Tongue (tissue), 2 donors: ENCODE results near the gene TRPM5. TPM values are rescaled to one million over a fixed set of nuclear protein-coding genes. Genes with fewer than 3 reads are reported as not detected.

Source experiments
- DNase-seq: peaks from one replicate; pipeline ENCODE4 v3.0.0-alpha.2; 2015
- total RNA-seq: library from RNA; depleted of rRNA; stranded (reverse); fragments of >200 nt; gene quantifications from one replicate; pipeline ENCODE4 v1.2.3, GENCODE V29; 2014

TRPM5 gene
- total RNA-seq, 1 donor from 2014 or later = 0.41 TPM

GRCh38 chr11:2468363-2469235 is 24.3 kb upstream of the TRPM5 start:
- DNase-seq = no peak

DNA sequence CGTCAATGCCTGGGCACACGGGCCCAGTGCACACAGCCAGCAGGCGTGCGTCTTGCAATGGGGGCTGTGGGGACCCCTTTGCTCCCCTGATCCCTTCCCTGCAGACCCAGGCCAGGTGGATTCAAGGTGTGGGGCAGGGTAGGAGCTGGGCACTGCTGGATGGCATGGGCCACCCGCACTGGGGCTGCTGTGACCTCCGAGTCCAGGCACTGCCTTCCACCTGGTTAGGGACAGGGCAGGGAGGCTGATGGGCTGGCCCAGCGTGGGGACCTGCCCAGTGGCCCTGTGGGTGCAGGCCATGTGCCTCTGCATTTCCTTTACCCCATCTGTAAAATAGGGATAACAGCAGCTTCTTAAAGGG is 23.4 kb upstream of the TRPM5 start:
- no peak for DNase-seq

DNA sequence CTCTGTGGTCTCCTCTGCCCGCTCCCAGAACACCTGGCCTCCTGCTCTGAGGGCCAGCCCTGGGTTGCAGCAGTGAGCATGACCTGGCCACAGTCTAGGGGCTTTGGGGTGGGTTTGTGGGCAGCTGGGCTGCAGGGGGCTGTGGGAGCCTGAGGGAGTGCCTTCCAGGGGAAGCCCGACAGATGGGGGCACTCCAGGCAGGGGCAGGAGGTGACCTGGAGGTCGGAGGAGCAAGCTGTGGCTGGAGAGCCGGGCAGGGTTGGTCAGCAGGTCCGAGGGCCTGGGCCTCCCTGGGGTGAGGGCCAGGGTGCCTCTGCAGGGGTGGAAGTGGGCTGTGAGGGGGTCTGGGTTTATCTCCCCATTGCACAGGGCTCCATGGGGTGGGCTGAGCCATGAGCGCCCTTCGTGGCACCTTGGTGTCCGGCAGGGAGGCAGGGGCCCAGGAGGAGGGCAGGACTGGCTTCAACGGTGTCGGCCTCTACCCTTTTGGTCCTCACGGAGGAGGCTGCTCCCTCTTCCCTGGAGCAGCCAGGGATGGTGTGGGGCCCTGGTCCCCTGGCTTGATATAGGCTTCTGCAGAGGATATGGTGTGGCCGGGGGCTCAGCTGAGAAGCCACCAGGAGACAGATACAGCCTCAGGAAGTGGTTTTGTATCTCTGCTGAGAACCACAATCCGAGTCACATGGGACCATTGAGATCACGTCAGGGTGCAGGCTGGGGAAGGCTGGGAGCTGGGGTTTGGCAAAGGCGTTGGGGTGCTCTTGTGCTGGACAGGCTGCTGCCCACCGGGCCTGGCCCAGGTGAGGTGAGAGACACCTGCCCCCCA is 22.8 kb upstream of the TRPM5 start:
- no peak for DNase-seq

DNA sequence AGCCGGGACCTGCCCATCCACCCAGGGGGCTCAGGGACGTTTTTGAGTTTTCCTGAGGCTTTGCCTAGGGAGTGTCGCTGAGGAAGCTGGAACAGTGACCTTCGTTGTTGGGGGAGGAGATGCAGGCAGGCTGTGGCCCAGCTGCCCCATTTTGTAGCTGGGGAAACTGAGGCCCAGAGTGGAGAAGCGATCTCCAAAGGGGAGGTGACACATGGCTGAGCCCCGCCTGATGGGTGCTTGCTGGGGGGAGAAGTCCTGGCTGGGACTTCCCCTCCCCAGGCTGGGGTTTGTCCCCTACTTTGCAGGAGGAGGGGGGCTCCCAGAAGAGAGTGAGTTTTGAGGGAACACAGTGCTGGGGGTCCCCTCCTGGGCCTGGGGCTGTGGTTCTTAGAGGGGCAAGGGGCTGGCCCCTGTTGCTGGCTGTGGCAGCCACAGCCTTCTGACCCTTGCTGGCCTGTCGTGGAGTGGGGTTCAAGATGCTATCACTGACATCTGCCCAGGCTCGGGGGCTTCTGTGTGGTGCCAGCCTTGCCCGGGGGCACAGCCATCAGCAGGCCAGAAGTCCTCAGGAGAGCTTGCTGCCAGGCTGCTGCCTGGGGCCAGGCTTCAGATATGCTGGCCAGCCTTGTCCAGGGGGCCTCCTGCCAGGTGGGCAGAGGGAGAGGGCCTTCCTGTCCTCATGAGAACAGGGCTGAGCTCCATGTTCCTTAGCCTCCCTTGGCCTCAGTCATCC is 21.9 kb upstream of the TRPM5 start:
- no peak for DNase-seq

DNA sequence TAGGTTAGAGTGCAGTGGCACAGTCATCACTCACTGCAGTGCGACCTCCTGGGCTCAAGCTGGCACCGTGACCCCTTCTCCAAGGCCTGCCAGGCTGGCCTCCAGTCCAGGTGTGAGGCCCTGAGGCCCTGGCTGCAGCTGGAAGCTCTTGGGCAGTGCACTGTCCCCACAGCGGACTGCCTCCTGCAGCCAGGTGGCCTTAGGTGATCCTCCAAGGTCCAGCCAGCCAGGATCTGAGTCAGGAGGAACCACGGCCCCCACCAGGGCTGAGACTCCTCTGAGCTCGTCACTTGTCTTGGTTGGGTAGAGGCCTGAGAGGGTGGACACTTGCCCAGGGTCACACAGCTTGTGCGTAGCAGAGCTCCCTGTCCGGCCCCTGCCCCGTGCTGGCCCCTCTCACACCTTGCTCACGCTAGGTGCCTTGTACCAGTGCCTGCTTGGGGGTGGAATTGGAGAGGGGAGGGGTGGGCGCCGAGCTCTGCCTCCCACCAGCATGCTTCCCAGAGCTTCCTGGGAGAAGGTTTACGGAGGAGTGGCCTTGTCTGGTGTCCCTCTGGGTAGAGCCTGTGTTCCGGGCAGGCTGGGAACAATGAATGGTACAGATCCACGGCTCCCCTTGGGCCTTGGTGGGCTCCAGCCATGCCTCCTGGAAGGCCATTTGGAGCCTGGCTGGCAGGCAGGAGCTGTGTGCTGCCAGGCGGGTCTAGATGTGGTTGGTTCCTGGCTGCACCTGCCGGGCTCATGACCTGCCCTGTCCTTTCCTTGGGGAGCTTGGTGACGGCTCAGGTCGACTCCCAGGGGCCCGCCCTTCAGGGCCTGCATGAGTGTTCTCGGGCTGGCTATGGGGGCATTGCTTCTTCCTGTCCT is 21.1 kb upstream of the TRPM5 start:
- DNase-seq = no peak

DNA sequence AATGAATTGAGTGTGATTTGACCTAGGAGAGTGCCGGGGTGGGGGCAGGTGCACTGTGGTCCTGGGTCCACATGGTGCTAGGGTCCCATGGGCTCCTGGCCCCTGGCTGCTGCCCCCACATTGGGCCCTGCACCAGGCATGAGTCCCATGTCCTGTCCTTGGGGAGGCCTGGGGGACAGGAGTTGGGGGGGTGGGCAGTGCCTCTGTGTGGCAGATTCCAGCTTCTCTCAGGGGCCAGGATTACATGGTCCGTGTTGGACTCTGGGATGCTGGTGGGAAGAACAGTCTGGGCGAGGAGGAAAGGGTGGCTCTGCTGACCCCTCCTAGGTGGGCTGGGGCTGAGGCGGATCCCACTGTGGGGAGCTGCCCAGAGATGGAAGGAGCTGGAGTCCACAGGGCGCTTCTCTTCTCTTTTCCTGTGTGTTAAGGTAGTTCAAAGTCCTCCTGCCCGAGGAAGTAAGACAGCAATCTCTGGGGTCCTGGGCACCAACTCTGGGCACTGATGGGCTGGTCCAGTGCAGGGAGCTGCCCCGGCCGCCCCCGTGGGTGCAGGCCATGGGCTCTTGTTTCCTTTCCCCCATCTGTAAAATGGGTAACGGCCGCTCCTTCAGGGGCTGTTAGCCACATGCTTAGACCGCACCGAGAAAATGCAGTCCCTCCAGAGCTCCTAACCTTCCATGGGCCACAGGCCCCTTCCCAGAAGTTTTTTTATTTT is 20.3 kb upstream of the TRPM5 start:
- no peak for DNase-seq

DNA sequence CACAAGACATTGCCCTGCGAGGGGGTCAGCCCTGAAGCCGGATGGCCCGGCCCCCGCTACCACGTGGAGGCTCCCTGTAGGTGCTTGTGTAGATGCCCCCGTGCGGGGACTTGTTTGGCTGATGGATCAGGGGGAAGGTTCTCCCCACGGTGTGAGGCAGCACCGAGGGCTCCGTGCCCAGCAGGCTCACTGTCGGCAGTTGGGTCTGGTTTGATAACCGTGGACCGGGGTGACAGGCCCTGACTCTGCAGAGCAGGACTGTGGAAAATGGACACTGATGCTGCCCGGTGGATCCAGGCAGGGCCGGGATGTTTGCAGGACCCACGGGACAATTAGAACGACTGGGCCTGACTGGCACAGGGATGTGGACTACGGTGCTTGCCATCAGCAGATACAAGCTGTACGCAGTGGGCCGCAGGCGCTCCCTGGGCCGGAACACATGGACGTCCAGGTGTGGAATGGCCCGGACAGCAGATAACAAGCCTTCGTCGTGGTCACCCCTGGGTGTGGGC is 19.5 kb upstream of the TRPM5 start:
- DNase-seq = no peak

GRCh38 chr11:2462986-2463765 is 18.9 kb upstream of the TRPM5 start:
- no peak for DNase-seq

DNA sequence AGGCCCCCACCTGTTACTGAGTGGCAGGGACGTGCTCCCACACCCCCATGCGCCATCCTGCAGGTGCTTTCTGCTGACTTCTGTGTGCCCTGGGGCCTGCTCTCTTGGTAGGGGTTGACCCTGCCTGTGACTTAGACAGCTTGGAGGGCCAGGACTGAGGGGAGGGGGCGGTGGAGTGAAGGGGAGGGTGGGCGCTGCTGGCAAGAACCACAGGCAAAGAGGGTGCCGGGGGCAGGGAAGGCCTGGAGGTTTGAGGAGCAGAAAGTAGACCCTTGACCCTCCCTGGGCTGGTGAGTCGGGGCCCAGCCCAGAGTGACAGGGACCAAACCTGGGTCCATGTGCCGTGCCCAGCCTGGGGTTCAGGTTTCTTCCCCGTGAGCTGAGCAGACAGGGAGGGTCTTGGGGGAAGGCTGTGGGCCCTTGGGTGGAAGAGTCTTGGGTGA is 18.2 kb upstream of the TRPM5 start:
- no peak for DNase-seq

DNA sequence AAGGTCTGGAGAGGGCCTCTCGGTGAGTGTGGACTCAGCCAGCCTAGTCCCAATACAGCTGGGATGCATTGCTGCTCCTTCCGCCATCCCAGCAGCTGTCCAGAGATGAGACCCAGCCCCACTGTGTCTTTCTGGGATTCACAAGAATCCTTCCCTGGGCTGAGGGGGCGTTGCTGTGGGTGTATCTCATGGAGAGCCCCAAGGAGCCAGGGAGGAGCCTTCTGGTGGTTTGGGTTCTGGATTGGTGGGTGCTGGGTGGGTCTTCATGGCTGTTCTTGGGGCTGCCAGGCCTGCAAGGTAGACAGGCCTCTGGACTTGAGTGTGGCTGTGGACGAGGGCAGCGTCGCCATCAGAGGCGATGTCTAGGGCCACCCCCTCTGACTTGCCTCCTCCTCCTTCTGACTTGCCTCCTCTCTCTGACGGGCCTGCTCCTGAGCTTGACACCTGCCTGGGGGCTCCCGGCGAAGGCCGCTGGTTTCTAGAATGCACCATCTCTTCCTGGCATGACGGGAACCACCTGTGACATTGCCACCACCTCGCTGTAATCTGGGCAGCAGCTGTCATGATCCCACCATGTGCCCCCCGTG is 17.7 kb upstream of the TRPM5 start:
- no peak for DNase-seq

GRCh38 chr11:2461253-2461955 is 17.1 kb upstream of the TRPM5 start:
- DNase-seq = no peak

GRCh38 chr11:2460540-2461252 is 16.4 kb upstream of the TRPM5 start:
- no peak for DNase-seq

DNA sequence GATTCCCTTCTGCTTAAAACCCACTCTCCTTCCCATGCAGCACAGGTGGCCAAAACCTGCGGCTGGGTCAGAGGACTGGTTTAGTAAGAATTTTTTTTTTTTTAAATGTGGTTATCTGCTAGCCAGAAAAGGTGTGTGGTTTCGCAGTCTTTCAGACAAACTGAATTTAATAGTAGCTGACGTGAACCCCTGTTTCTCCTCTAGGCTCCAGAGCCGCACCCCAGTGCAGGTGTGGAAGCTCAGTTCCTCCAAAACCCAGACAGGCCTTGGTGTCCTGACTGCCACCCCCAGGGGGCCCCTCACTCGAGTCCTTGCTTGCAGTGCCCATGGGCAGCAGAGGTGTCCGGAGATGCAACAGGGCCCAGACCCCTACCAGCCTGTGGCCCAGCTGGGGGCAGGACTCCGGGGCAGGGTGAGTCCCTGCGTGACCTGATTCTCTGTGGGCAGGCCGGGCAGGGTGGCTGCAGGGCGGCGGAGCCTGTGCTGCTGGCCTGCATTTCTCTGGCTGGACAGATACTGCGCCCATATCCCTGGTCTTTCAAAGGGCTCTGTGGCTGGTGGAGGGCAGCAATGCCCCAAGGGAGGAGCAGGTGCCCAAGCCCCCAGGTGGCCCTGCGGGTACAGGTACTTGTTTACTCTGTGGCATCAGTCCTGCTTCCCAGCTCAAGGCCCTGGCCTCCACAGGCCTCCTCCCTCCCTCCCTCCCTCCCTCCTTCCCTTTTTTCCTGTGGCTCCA is 15.7 kb upstream of the TRPM5 start:
- DNase-seq = no peak

DNA sequence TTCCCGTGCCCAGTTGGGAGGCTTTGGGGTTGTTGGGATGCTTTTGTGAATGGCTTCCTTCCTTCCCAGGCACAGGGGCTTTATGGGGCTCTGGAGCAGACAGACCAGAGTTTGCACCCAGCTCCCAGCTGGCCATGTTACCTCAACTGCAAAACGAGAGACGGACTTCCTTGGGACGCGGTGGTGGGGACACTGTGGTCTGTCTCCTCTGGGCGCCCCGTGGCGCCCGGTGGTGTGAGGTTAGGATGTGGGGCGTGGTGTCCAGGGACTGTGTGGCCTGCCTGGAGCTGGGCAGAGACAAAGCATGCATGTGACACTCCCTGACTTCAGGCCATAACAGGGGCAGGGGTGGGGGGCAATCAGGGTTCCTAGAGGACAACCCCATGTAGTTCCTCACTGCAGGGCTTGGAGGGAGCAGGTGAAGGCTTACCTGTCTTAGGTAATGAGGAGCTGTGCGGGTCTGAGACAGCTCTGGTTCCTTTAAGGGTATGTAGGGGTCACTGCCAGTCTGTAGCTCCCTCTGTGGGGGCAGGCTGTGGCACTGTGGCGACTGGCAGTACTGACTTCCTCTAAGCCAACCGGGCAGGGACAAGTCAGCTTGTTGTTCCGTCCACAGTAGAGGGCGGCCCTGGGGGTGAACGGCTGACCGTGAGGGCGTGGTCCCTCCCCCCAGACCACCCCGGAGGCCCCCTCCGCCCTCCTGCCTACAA is 14.9 kb upstream of the TRPM5 start:
- DNase-seq = no peak

DNA sequence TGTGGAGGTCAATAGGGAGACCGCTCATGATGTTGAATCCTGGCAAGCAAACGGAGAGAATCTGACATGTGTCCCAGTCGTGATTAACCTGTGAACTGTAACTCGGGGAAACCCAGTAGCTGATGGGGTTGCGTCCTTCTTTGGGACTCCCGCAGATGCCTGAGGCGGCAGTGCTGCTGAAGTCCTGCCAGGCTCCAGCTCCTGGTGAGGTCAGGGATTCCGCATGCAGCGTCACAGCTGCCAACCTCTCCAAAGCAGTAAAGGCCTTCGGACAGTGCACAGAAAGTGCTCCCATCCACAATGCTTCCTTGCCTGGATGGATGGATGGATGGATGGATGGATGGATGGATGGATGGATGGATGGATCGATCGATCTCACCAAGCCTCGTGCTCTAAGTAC is 14.0 kb upstream of the TRPM5 start:
- no peak for DNase-seq

DNA sequence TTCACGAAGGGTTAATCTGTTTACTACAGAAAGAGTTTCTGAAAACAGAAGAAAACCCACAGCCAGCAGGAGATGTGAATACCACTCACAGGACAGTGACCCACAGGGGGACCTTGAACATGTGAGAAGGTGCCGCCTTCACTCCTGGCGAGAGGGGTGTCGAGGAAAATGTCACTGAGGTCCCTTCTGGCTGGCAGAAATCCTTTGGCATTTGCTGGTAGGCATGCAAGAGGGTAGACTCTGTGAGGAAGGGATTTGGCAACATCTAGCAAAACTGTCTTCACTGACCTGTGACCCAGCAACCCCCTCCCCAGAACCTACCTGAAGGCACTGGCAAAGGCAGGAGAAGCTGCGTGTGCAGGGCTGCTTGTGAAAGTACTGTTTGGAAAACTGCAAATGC is 9.1 kb upstream of the TRPM5 start:
- no peak for DNase-seq
